ENCODE data around the gene SMU1. TPM values are rescaled to one million over a fixed set of nuclear protein-coding genes. Genes with fewer than 3 reads are reported as not detected.

SMU1 gene
- total RNA-seq, 1 experiment from 2014 or later, result 23.6 TPM

DNA sequence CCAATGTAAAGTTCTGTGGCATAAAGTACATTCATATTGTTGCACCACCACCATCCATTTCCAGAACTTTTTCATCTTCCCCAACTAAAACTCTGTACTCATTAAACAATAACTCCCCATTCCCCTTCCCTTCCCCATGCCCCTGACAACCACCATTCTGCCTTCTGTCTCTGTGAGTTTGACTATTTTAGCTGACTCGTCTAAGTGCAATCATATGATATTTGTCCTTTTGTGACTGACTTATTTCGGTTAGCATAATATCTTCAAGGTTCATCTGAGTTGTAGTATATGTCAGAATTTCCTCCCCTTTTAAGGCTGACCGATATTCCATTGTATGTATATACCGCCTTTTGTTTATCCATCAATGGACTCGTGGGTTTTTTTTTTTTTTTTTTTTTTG, 29.0 kb upstream of the SMU1 start:
- Mint-ChIP-seq H3K9me3 (ENCODE audit: unreplicated experiment) (no peaks in the 10 kb centered on the region), H3K27ac (ENCODE audit: unreplicated experiment) (no peak overlapping the region), H3K27me3 (ENCODE audit: insufficient read depth, unreplicated experiment) (no peaks in the 10 kb centered on the region), H3K36me3 (ENCODE audit: insufficient read depth, unreplicated experiment) (peaks cover 58% of the 10 kb centered on the region), H3K4me3 (ENCODE audit: unreplicated experiment) (no peak overlapping the region), H3K4me1 (ENCODE audit: low read depth, unreplicated experiment) (peaks cover 13% of the 10 kb centered on the region)
- Histone ChIP-seq H3K36me3 (ENCODE audit: control insufficient read depth, insufficient read depth, low read length) (no peaks in the 10 kb centered on the region), H3K9me3 (no peaks in the 10 kb centered on the region), H3K4me1 (peaks cover 7% of the 10 kb centered on the region; the same call in 1 of the 2 replicates), H3K4me3 (ENCODE audit: low read depth, low read length) (no peak overlapping the region), H3K27me3 (replicated peaks; ENCODE audit: control insufficient read depth, insufficient read depth, low read length) (no peaks in the 10 kb centered on the region)
- ChIA-PET CTCF (no interaction called here), POLR2A (no interaction called here)
- no peak for DNase-seq
- TF ChIP-seq, protein P1, sequence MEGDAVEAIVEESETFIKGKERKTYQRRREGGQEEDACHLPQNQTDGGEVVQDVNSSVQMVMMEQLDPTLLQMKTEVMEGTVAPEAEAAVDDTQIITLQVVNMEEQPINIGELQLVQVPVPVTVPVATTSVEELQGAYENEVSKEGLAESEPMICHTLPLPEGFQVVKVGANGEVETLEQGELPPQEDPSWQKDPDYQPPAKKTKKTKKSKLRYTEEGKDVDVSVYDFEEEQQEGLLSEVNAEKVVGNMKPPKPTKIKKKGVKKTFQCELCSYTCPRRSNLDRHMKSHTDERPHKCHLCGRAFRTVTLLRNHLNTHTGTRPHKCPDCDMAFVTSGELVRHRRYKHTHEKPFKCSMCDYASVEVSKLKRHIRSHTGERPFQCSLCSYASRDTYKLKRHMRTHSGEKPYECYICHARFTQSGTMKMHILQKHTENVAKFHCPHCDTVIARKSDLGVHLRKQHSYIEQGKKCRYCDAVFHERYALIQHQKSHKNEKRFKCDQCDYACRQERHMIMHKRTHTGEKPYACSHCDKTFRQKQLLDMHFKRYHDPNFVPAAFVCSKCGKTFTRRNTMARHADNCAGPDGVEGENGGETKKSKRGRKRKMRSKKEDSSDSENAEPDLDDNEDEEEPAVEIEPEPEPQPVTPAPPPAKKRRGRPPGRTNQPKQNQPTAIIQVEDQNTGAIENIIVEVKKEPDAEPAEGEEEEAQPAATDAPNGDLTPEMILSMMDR (IDR thresholded peaks at IDR 0.05; ENCODE audit: insufficient read depth in 1 of 2, low read depth in 1 of 2, low read length in 1 of 2, severe bottlenecking in 1 of 2, unreplicated experiment in 1 of 2), result no peak
- BruUV-seq (replicated peaks), result no TSS peak
- intact Hi-C loops (cut with micrococcal nuclease; ENCODE audit: unreplicated experiment), result no loop called here

DNA sequence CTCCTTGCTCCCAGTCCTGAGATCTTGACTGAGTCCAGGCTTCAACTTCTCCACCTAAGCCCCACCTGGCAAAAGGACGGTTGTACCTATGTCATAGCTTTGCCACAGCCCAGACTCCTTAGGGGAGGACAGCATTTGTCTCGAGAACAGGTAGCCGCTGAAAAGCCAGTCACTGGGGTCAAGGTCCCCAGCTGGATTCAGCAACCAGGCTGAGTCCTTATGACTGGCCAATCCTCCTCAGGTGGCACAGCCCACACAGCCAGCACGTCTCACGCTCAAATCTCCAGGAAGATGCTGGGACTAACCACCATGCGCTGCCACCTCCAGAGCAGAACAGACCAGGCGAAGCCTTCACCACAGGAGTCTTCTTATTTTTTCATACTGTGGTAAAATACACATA, 27.9 kb upstream of the SMU1 start:
- intact Hi-C loops (cut with micrococcal nuclease; ENCODE audit: unreplicated experiment), result no loop called here
- no peaks in the 10 kb centered on the region for H3K9me3 ChIP-seq
- H3K27ac Mint-ChIP-seq (ENCODE audit: unreplicated experiment), result no peak overlapping the region
- CTCF ChIA-PET, result no interaction called here
- POLR2A ChIA-PET, result no interaction called here
- no peaks in the 10 kb centered on the region for H3K9me3 Mint-ChIP-seq (ENCODE audit: unreplicated experiment)
- H3K4me3 ChIP-seq (ENCODE audit: low read depth, low read length), result no peak overlapping the region
- no peaks in the 10 kb centered on the region for H3K27me3 ChIP-seq (replicated peaks; ENCODE audit: control insufficient read depth, insufficient read depth, low read length)
- BruUV-seq (replicated peaks), result no TSS peak
- H3K36me3 ChIP-seq (ENCODE audit: control insufficient read depth, insufficient read depth, low read length), result no peaks in the 10 kb centered on the region
- TF ChIP-seq, protein P1 (IDR thresholded peaks at IDR 0.05; ENCODE audit: insufficient read depth in 1 of 2, low read depth in 1 of 2, low read length in 1 of 2, severe bottlenecking in 1 of 2, unreplicated experiment in 1 of 2), result no peak
- no peak for DNase-seq
- peaks cover 7% of the 10 kb centered on the region; the same call in 1 of the 2 replicates for H3K4me1 ChIP-seq
- H3K4me1 Mint-ChIP-seq (ENCODE audit: low read depth, unreplicated experiment), result peaks cover 13% of the 10 kb centered on the region
- H3K4me3 Mint-ChIP-seq (ENCODE audit: unreplicated experiment), result no peak overlapping the region
- no peaks in the 10 kb centered on the region for H3K27me3 Mint-ChIP-seq (ENCODE audit: insufficient read depth, unreplicated experiment)
- peaks cover 55% of the 10 kb centered on the region for H3K36me3 Mint-ChIP-seq (ENCODE audit: insufficient read depth, unreplicated experiment)

- Mint-ChIP-seq H3K36me3 (ENCODE audit: insufficient read depth, unreplicated experiment) (peaks cover 48% of the 10 kb centered on the region), H3K4me1 (ENCODE audit: low read depth, unreplicated experiment) (peaks cover 13% of the 10 kb centered on the region), H3K27ac (ENCODE audit: unreplicated experiment) (no peak overlapping the region), H3K4me3 (ENCODE audit: unreplicated experiment) (no peak overlapping the region), H3K27me3 (ENCODE audit: insufficient read depth, unreplicated experiment) (no peaks in the 10 kb centered on the region), H3K9me3 (ENCODE audit: unreplicated experiment) (no peaks in the 10 kb centered on the region)
- intact Hi-C loops (cut with micrococcal nuclease; ENCODE audit: unreplicated experiment), result no loop called here
- H3K4me1 ChIP-seq, result peaks cover 7% of the 10 kb centered on the region; the same call in 1 of the 2 replicates
- CTCF ChIA-PET, result no interaction called here
- POLR2A ChIA-PET, result no interaction called here
- no peak overlapping the region for H3K4me3 ChIP-seq (ENCODE audit: low read depth, low read length)
- no TSS peak for BruUV-seq (replicated peaks)
- H3K9me3 ChIP-seq, result no peaks in the 10 kb centered on the region
- H3K27me3 ChIP-seq (replicated peaks; ENCODE audit: control insufficient read depth, insufficient read depth, low read length), result no peaks in the 10 kb centered on the region
- no peak for DNase-seq
- TF ChIP-seq, protein P1 (IDR thresholded peaks at IDR 0.05; ENCODE audit: insufficient read depth in 1 of 2, low read depth in 1 of 2, low read length in 1 of 2, severe bottlenecking in 1 of 2, unreplicated experiment in 1 of 2), result no peak
- no peaks in the 10 kb centered on the region for H3K36me3 ChIP-seq (ENCODE audit: control insufficient read depth, insufficient read depth, low read length)
These were observed 27.2 kb upstream of the SMU1 start for GRCh38 chr9:33103501-33104281.
